Right lobe of liver (tissue), 4 donors: ENCODE results near the gene PCIF1.

Source experiments
- POLR2A ChIP-seq: fragments of 450-650 bp; IDR thresholded peaks from one replicate; pipeline ENCODE4 v1.6.1; 2017; ENCODE audit warnings: antibody characterized with exemption, mild to moderate bottlenecking
- TF ChIP-seq, protein P1 (sequence below), 4 donors: fragments of 200-600 bp in 3 of 4; fragments of 450-650 bp in 1 of 4; IDR thresholded peaks; one replicate each; pipeline versions ENCODE4 v1.5.1 to v1.8.0; 2016 to 2022; ENCODE audit warnings: antibody characterized with exemption in 4 of 4, mild to moderate bottlenecking in 2 of 4
- donor health status: DM: no; HTN: no; CAD: no.
- donor health status: DM: no; HTN: no; CAD: no.
- donor health status: DM: no; HTN: yes; CAD: no.

DNA sequence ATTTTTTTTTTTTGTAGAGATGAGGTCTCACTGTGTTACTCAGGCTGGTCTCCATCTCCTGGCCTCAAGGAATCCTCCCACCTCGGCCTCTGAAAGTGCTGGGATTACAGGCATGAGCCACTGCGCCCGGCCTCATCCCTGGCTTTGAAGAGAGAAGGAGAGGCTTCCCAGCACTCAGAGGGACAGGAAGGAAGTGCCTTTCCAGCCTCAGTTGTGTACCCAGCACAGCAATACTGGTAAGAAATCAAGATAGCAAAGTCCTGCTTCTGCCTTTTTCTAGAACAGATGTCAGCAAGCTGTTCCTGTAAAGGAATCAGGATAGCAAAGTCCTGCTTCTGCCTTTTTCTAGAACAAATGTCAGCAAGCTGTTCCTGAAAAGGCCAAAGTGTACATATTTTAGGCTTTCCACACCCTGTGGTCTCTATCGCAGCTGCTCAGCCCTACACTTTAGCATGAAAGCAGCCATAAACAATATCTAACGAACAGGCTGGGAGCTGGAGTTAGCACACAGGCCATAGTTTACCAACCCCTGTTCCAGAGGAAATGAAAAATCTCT is 16.2 kb upstream of the PCIF1 start:
- TF ChIP-seq POLR2A = no peak
- TF ChIP-seq, protein P1, sequence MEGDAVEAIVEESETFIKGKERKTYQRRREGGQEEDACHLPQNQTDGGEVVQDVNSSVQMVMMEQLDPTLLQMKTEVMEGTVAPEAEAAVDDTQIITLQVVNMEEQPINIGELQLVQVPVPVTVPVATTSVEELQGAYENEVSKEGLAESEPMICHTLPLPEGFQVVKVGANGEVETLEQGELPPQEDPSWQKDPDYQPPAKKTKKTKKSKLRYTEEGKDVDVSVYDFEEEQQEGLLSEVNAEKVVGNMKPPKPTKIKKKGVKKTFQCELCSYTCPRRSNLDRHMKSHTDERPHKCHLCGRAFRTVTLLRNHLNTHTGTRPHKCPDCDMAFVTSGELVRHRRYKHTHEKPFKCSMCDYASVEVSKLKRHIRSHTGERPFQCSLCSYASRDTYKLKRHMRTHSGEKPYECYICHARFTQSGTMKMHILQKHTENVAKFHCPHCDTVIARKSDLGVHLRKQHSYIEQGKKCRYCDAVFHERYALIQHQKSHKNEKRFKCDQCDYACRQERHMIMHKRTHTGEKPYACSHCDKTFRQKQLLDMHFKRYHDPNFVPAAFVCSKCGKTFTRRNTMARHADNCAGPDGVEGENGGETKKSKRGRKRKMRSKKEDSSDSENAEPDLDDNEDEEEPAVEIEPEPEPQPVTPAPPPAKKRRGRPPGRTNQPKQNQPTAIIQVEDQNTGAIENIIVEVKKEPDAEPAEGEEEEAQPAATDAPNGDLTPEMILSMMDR (IDR thresholded peaks at IDR 0.05) = no peak
